Measurements from ENCODE around the gene POP7. TPM values are rescaled to one million over a fixed set of nuclear protein-coding genes. Genes with fewer than 3 reads are reported as not detected.

Gene POP7
- total RNA-seq, 1 experiment from 2014 or later = 79.2 TPM

DNA sequence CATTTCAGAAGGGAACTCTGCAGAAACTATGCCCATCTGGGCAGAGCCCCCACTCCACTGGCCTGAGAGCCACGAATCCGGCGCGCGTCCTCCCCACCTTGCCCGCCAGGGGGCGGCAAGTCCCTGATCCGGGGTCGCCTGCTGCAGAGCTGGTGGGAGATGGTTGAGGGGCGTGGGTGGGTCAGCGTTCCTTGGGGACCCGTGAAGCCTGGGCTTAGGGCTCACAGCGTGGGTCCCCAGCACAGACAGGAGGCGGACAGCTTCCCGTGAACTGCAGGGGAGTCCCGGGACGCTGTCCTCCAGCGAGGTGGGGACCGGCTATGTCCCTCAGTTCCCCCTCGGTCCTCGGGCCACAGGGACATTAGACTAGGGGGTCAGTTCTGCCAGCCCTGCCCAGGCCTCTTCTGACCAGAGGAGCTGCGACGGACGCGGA lies 585 bp upstream of the POP7 start (continued):
- TF ChIP-seq, protein P1, sequence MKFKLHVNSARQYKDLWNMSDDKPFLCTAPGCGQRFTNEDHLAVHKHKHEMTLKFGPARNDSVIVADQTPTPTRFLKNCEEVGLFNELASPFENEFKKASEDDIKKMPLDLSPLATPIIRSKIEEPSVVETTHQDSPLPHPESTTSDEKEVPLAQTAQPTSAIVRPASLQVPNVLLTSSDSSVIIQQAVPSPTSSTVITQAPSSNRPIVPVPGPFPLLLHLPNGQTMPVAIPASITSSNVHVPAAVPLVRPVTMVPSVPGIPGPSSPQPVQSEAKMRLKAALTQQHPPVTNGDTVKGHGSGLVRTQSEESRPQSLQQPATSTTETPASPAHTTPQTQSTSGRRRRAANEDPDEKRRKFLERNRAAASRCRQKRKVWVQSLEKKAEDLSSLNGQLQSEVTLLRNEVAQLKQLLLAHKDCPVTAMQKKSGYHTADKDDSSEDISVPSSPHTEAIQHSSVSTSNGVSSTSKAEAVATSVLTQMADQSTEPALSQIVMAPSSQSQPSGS (CRISPR knock-in tag; IDR thresholded peaks at IDR 0.05; ENCODE audit: borderline replicate concordance, low read depth) = no peak
- TF ChIP-seq, protein P2, sequence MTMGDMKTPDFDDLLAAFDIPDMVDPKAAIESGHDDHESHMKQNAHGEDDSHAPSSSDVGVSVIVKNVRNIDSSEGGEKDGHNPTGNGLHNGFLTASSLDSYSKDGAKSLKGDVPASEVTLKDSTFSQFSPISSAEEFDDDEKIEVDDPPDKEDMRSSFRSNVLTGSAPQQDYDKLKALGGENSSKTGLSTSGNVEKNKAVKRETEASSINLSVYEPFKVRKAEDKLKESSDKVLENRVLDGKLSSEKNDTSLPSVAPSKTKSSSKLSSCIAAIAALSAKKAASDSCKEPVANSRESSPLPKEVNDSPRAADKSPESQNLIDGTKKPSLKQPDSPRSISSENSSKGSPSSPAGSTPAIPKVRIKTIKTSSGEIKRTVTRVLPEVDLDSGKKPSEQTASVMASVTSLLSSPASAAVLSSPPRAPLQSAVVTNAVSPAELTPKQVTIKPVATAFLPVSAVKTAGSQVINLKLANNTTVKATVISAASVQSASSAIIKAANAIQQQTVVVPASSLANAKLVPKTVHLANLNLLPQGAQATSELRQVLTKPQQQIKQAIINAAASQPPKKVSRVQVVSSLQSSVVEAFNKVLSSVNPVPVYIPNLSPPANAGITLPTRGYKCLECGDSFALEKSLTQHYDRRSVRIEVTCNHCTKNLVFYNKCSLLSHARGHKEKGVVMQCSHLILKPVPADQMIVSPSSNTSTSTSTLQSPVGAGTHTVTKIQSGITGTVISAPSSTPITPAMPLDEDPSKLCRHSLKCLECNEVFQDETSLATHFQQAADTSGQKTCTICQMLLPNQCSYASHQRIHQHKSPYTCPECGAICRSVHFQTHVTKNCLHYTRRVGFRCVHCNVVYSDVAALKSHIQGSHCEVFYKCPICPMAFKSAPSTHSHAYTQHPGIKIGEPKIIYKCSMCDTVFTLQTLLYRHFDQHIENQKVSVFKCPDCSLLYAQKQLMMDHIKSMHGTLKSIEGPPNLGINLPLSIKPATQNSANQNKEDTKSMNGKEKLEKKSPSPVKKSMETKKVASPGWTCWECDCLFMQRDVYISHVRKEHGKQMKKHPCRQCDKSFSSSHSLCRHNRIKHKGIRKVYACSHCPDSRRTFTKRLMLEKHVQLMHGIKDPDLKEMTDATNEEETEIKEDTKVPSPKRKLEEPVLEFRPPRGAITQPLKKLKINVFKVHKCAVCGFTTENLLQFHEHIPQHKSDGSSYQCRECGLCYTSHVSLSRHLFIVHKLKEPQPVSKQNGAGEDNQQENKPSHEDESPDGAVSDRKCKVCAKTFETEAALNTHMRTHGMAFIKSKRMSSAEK (CRISPR knock-in tag; IDR thresholded peaks at IDR 0.05; ENCODE audit: borderline replicate concordance) = no peak
- TF ChIP-seq ELF4 (CRISPR knock-in tag; IDR thresholded peaks at IDR 0.05; ENCODE audit: low read depth) (no peak), SMAD3 (CRISPR knock-in tag; IDR thresholded peaks at IDR 0.05; ENCODE audit: borderline replicate concordance) (no peak), ZNF317 (CRISPR knock-in tag; IDR thresholded peaks at IDR 0.05; ENCODE audit: borderline replicate concordance, low read depth) (no peak), TEAD4 (CRISPR knock-in tag; IDR thresholded peaks at IDR 0.05) (no peak), CREB1 (CRISPR knock-in tag; IDR thresholded peaks at IDR 0.05) (no peak), HMGA2 (CRISPR knock-in tag; IDR thresholded peaks at IDR 0.05) (no peak), TEAD1 (CRISPR knock-in tag; IDR thresholded peaks at IDR 0.05) (0 out of 2 replicates have a peak, but pooled peaks have one; percentile 18), MXD4 (CRISPR knock-in tag; IDR thresholded peaks at IDR 0.05; ENCODE audit: borderline replicate concordance) (no peak), ZBTB21 (CRISPR knock-in tag; IDR thresholded peaks at IDR 0.05; ENCODE audit: borderline replicate concordance) (no peak; the same call in 1 of the 2 replicates), EMX1 (CRISPR knock-in tag; IDR thresholded peaks at IDR 0.05) (no peak), TP53 (CRISPR knock-in tag; IDR thresholded peaks at IDR 0.05) (no peak), PRRX2 (CRISPR knock-in tag; IDR thresholded peaks at IDR 0.05) (no peak)
- TF ChIP-seq, protein P3, sequence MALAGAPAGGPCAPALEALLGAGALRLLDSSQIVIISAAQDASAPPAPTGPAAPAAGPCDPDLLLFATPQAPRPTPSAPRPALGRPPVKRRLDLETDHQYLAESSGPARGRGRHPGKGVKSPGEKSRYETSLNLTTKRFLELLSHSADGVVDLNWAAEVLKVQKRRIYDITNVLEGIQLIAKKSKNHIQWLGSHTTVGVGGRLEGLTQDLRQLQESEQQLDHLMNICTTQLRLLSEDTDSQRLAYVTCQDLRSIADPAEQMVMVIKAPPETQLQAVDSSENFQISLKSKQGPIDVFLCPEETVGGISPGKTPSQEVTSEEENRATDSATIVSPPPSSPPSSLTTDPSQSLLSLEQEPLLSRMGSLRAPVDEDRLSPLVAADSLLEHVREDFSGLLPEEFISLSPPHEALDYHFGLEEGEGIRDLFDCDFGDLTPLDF (CRISPR knock-in tag; IDR thresholded peaks at IDR 0.05) = no peak
- TF ChIP-seq, protein P4, sequence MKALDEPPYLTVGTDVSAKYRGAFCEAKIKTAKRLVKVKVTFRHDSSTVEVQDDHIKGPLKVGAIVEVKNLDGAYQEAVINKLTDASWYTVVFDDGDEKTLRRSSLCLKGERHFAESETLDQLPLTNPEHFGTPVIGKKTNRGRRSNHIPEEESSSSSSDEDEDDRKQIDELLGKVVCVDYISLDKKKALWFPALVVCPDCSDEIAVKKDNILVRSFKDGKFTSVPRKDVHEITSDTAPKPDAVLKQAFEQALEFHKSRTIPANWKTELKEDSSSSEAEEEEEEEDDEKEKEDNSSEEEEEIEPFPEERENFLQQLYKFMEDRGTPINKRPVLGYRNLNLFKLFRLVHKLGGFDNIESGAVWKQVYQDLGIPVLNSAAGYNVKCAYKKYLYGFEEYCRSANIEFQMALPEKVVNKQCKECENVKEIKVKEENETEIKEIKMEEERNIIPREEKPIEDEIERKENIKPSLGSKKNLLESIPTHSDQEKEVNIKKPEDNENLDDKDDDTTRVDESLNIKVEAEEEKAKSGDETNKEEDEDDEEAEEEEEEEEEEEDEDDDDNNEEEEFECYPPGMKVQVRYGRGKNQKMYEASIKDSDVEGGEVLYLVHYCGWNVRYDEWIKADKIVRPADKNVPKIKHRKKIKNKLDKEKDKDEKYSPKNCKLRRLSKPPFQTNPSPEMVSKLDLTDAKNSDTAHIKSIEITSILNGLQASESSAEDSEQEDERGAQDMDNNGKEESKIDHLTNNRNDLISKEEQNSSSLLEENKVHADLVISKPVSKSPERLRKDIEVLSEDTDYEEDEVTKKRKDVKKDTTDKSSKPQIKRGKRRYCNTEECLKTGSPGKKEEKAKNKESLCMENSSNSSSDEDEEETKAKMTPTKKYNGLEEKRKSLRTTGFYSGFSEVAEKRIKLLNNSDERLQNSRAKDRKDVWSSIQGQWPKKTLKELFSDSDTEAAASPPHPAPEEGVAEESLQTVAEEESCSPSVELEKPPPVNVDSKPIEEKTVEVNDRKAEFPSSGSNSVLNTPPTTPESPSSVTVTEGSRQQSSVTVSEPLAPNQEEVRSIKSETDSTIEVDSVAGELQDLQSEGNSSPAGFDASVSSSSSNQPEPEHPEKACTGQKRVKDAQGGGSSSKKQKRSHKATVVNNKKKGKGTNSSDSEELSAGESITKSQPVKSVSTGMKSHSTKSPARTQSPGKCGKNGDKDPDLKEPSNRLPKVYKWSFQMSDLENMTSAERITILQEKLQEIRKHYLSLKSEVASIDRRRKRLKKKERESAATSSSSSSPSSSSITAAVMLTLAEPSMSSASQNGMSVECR (CRISPR knock-in tag; IDR thresholded peaks at IDR 0.05; ENCODE audit: borderline replicate concordance) = 0 out of 2 replicates have a peak, but pooled peaks have one; percentile 78
- TF ChIP-seq, protein P5, sequence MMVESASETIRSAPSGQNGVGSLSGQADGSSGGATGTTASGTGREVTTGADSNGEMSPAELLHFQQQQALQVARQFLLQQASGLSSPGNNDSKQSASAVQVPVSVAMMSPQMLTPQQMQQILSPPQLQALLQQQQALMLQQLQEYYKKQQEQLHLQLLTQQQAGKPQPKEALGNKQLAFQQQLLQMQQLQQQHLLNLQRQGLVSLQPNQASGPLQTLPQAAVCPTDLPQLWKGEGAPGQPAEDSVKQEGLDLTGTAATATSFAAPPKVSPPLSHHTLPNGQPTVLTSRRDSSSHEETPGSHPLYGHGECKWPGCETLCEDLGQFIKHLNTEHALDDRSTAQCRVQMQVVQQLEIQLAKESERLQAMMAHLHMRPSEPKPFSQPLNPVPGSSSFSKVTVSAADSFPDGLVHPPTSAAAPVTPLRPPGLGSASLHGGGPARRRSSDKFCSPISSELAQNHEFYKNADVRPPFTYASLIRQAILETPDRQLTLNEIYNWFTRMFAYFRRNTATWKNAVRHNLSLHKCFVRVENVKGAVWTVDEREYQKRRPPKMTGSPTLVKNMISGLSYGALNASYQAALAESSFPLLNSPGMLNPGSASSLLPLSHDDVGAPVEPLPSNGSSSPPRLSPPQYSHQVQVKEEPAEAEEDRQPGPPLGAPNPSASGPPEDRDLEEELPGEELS (CRISPR knock-in tag; IDR thresholded peaks at IDR 0.05) = peak; percentile 51; the same call in 1 of the 2 replicates
- TF ChIP-seq, protein P6, sequence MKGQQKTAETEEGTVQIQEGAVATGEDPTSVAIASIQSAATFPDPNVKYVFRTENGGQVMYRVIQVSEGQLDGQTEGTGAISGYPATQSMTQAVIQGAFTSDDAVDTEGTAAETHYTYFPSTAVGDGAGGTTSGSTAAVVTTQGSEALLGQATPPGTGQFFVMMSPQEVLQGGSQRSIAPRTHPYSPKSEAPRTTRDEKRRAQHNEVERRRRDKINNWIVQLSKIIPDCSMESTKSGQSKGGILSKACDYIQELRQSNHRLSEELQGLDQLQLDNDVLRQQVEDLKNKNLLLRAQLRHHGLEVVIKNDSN (CRISPR knock-in tag; IDR thresholded peaks at IDR 0.05) = no peak
- TF ChIP-seq, protein P7, sequence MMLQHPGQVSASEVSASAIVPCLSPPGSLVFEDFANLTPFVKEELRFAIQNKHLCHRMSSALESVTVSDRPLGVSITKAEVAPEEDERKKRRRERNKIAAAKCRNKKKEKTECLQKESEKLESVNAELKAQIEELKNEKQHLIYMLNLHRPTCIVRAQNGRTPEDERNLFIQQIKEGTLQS (CRISPR knock-in tag; conservative IDR thresholded peaks at IDR 0.05) = no peak
- TF ChIP-seq, protein P8, sequence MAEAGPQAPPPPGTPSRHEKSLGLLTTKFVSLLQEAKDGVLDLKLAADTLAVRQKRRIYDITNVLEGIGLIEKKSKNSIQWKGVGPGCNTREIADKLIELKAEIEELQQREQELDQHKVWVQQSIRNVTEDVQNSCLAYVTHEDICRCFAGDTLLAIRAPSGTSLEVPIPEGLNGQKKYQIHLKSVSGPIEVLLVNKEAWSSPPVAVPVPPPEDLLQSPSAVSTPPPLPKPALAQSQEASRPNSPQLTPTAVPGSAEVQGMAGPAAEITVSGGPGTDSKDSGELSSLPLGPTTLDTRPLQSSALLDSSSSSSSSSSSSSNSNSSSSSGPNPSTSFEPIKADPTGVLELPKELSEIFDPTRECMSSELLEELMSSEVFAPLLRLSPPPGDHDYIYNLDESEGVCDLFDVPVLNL (CRISPR knock-in tag; IDR thresholded peaks at IDR 0.05; ENCODE audit: borderline replicate concordance, low read depth) = no peak
- TF ChIP-seq, protein P9, sequence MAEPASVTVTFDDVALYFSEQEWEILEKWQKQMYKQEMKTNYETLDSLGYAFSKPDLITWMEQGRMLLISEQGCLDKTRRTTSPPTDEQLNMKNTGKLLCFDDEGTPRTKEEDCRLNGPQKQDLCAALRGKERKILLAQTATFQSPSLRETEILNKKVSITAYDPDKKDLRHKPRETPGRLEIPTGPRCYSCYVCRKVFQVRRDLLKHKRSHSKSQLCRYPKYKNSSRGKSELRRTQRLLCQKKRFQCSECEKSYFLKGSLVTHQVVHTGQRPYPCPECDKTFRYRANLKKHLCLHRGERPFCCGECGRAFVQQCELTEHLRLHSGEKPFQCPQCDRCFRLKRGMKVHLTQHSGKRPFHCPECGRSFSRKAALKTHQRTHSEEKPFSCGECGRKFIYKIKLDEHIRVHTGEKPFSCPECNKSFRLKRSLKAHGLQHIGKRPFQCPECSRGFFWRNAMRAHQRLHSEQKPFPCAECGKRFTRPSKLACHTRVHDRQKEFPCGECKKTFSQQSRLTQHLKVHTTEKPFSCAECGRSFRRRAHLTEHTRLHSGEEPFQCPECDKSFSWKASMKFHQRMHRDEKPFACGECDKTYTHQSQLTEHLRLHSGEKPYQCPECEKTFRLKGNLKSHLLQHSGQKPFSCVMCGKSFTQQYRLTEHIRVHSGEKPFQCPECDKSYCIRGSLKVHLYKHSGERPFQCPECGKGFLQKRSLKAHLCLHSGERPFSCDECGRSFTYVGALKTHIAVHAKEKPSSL (CRISPR knock-in tag; conservative IDR thresholded peaks at IDR 0.05) = no peak

Data from WTC11 (cell line).